ENCODE measurements around the gene GPER1. TPM values are rescaled to one million over a fixed set of nuclear protein-coding genes. Genes with fewer than 3 reads are reported as not detected.
"Not testable (repeated sequence)": the region's sequence is repeated elsewhere in the genome, so short reads cannot be mapped to it uniquely, and the experiment has no call there.

GPER1 gene
- total RNA-seq, 2 donors from 2014 or later, result 0.24 to 1.1 TPM

DNA sequence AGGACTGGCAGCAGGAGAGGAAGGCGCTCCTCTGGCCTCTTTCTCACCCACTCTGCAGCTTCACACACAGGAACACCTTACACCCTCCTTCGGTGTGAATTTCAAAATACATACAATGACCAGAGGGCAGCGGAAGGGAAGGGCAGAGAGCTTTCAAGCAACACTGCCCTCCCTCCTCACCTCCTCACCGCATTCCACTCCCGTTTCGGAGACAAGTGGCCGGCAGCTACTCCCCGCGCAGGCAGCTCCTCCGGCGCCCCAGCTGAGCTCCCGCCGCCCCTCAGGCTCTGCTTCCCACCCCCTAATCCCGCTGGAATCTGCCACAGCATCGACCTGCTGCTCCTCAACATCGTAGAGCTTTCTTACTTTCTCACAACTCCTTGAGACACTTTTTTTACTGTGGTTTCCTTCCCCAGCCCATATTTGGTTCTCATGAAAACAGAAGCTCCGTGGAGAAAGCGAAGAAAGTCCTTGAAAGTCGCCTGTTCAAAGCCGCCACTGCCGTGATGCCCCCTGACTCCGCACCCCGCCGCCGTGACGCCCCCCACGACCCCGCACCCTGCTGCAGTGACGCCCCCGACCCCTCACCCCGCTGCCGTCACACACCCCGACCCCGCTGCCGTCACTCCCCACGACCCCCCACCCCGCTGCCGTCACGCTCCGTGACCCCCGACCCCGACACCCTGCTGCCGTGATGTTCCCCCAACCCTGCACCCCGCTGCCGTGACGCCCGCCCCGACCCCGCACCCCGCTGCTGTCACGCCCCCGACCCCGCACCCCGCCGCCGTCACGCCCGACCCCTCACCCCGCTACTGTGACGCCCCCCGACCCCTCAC is 14.6 kb upstream of the GPER1 start:
- H3K4me3 Mint-ChIP-seq, result no peak overlapping the region
- no peak for ATAC-seq (replicated peaks)

DNA sequence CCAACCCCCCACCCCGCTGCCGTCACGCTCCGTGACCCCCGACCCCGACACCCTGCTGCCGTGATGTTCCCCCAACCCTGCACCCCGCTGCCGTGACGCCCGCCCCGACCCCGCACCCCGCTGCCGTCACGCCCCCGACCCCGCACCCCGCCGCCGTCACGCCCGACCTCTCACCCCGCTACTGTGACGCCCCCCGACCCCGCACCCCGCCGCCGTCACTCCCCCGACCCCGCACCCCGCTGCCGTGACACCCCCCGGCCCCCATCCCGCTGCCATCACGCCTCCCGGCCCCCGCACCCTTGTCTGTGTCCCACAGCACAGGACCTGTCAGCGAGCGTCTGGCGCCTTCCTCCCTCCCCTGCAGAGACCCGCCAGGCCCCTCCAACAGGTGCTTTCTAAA is 13.9 kb upstream of the GPER1 start:
- H3K36me3 Mint-ChIP-seq (ENCODE audit: low read depth); H3K27ac Mint-ChIP-seq; H3K4me1 Mint-ChIP-seq; ATAC-seq (replicated peaks); H3K4me3 Mint-ChIP-seq; H3K27me3 Mint-ChIP-seq; H3K9me3 Mint-ChIP-seq: not testable (repeated sequence)

More for the DNA sequence above, 14.6 kb upstream of the GPER1 start:
- no peaks in the 10 kb centered on the region for H3K36me3 Mint-ChIP-seq (ENCODE audit: low read depth)
- H3K27ac Mint-ChIP-seq, result no peak overlapping the region
- no peaks in the 10 kb centered on the region for H3K4me1 Mint-ChIP-seq
- no peaks in the 10 kb centered on the region for H3K27me3 Mint-ChIP-seq
- no peaks in the 10 kb centered on the region for H3K9me3 Mint-ChIP-seq

GRCh38 chr7:1074593-1075431 is 13.1 kb upstream of the GPER1 start:
- Mint-ChIP-seq H3K9me3 (no peaks in the 10 kb centered on the region), H3K27me3 (no peaks in the 10 kb centered on the region), H3K4me1 (no peaks in the 10 kb centered on the region), H3K36me3 (ENCODE audit: low read depth) (no peaks in the 10 kb centered on the region), H3K4me3 (no peak overlapping the region), H3K27ac (no peak overlapping the region)
- no peak for ATAC-seq (replicated peaks)

- Mint-ChIP-seq H3K9me3 (no peaks in the 10 kb centered on the region), H3K27ac (no peak overlapping the region)
- no peak for ATAC-seq (replicated peaks)
These were observed 11.5 kb upstream of the GPER1 start for GRCh38 chr7:1076184-1077072.

DNA sequence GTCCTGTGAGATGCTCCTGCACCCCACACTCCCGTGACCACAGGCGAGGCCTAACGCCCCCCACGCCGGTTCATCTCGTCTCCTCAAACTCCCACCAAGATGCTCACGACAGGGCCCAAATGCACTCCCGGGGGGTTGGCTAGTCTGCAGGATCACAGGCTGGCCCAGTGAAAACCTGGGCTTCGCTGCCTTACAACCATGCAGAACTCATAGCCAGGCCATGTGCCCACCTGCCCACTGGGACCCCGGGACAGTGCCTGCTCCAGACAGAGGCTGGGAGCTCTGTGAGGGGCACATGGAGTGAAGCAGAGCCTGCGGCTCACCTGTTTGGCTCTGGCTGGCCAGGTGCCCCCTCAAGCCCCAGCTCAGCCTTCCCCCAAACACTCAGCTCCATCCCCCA is 9.4 kb upstream of the GPER1 start:
- no peaks in the 10 kb centered on the region for H3K27me3 Mint-ChIP-seq
- H3K36me3 Mint-ChIP-seq (ENCODE audit: low read depth), result no peaks in the 10 kb centered on the region
- no peak for ATAC-seq (replicated peaks)
- no peak overlapping the region for H3K27ac Mint-ChIP-seq
- no peaks in the 10 kb centered on the region for H3K9me3 Mint-ChIP-seq
- no peak overlapping the region for H3K4me3 Mint-ChIP-seq
- H3K4me1 Mint-ChIP-seq, result no peaks in the 10 kb centered on the region

More at GRCh38 chr7:1076184-1077072, 11.5 kb upstream of the GPER1 start:
- no peaks in the 10 kb centered on the region for H3K4me1 Mint-ChIP-seq
- H3K4me3 Mint-ChIP-seq, result no peak overlapping the region
- H3K36me3 Mint-ChIP-seq (ENCODE audit: low read depth), result no peaks in the 10 kb centered on the region
- no peaks in the 10 kb centered on the region for H3K27me3 Mint-ChIP-seq

DNA sequence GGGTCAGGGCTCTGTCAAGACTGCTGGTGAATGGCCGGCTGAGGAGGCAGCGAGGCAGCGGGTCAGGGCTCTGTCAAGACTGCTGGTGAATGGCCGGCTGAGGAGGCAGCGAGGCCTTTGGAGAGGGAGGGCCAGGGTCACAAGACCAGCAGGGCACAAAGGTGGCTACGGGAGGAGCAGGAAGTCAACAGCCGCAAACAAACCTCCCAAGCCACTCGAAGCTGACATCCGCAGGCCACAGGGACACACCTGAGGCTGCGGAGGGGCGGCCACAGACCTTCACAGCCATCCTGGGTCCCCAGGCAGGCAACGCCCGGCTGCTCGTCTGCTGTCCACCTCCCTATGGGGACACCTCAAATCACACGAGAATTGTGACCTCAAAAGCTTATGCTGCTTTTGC is 8.9 kb upstream of the GPER1 start:
- Mint-ChIP-seq H3K27ac (no peak overlapping the region), H3K4me3 (no peak overlapping the region), H3K27me3 (no peaks in the 10 kb centered on the region), H3K9me3 (no peaks in the 10 kb centered on the region), H3K4me1 (no peaks in the 10 kb centered on the region), H3K36me3 (ENCODE audit: low read depth) (no peaks in the 10 kb centered on the region)
- ATAC-seq (replicated peaks), result no peak

DNA sequence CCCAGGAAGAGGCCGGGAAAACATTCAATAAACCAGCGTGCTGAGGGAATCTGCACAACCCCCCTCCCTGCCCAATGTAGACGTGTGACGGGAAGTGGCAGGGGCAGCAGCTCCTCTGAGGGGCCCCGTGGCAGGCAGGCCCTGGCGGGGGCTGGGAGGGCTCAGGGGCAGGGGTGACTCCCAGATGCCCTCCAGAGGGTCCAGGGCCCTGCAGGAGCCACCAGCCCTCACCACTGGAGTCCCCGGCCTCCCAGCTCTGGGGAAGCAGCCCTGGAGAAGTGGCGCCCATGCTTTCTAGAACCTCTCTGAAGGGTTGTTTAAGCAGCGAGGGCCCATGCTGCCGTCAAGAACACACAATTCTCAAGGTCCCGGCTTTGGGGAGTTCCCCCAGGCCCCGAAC is 8.4 kb upstream of the GPER1 start:
- Mint-ChIP-seq H3K36me3 (ENCODE audit: low read depth) (no peaks in the 10 kb centered on the region), H3K27me3 (no peaks in the 10 kb centered on the region), H3K9me3 (no peaks in the 10 kb centered on the region), H3K4me3 (no peak overlapping the region), H3K27ac (no peak overlapping the region), H3K4me1 (no peaks in the 10 kb centered on the region)
- ATAC-seq (replicated peaks), result no peak

- ATAC-seq (replicated peaks), result no peak
- H3K27ac Mint-ChIP-seq, result no peak overlapping the region
- no peaks in the 10 kb centered on the region for H3K36me3 Mint-ChIP-seq (ENCODE audit: low read depth)
- no peaks in the 10 kb centered on the region for H3K4me1 Mint-ChIP-seq
- H3K9me3 Mint-ChIP-seq, result no peaks in the 10 kb centered on the region
- H3K27me3 Mint-ChIP-seq, result no peaks in the 10 kb centered on the region
- no peak overlapping the region for H3K4me3 Mint-ChIP-seq
These were observed 7.5 kb upstream of the GPER1 start for GRCh38 chr7:1080252-1080920.

DNA sequence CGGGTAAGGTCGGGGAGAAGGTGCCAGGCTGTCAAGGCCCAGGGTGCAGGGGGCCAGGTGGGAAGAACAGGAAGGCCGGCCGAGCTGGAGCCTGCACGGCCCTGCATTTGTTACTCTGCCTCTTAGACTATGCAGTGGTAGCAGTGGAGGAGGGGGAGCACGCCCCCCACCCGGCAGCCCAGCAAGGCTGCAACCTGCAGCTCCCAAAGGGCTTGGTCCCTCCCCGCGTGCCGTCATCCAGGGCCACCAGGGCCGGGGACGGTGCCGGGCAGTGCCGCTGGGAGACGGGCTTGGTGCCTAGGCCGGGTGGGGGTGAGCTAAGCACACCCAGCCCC is 7.0 kb upstream of the GPER1 start:
- Mint-ChIP-seq H3K36me3 (ENCODE audit: low read depth) (no peaks in the 10 kb centered on the region), H3K4me3 (no peak overlapping the region), H3K27me3 (no peaks in the 10 kb centered on the region), H3K4me1 (no peaks in the 10 kb centered on the region), H3K9me3 (no peaks in the 10 kb centered on the region), H3K27ac (no peak overlapping the region)
- no peak for ATAC-seq (replicated peaks)

DNA sequence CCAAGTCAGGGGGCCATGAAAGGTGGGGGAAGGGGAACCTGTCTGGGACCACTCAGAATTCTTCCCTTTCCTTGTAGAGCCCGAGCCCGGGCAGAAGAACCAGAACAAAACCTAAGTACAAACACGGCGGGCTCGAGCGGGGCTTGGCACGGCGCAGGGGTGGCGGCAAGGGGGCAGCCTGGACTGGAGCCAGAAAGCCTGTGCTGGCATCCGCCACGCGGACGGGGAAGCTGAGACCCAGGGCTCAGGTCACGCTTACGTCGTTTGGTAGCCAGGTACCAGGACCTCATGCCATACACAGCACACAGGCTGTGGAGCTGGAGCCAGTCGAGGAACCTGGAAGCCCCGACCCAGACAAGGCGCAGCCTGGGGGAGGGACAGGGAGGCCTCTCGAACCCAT is 6.6 kb upstream of the GPER1 start:
- no peak overlapping the region for H3K27ac Mint-ChIP-seq
- no peak for ATAC-seq (replicated peaks)
- H3K9me3 Mint-ChIP-seq, result no peaks in the 10 kb centered on the region
- H3K4me1 Mint-ChIP-seq, result no peaks in the 10 kb centered on the region
- H3K4me3 Mint-ChIP-seq, result no peak overlapping the region
- no peaks in the 10 kb centered on the region for H3K36me3 Mint-ChIP-seq (ENCODE audit: low read depth)
- no peaks in the 10 kb centered on the region for H3K27me3 Mint-ChIP-seq

GRCh38 chr7:1081931-1082401 is 5.9 kb upstream of the GPER1 start:
- no peaks in the 10 kb centered on the region for H3K27me3 Mint-ChIP-seq
- H3K36me3 Mint-ChIP-seq (ENCODE audit: low read depth), result no peaks in the 10 kb centered on the region
- no peak overlapping the region for H3K27ac Mint-ChIP-seq
- no peaks in the 10 kb centered on the region for H3K4me1 Mint-ChIP-seq
- no peaks in the 10 kb centered on the region for H3K9me3 Mint-ChIP-seq
- ATAC-seq (replicated peaks), result no peak
- H3K4me3 Mint-ChIP-seq, result no peak overlapping the region

GRCh38 chr7:1083729-1084657 is 3.9 kb upstream of the GPER1 start:
- no peak overlapping the region for H3K4me3 Mint-ChIP-seq
- H3K27ac Mint-ChIP-seq, result no peak overlapping the region
- H3K4me1 Mint-ChIP-seq, result no peaks in the 10 kb centered on the region
- no peak for ATAC-seq (replicated peaks)
- H3K36me3 Mint-ChIP-seq (ENCODE audit: low read depth), result no peaks in the 10 kb centered on the region
- H3K27me3 Mint-ChIP-seq, result no peaks in the 10 kb centered on the region
- no peaks in the 10 kb centered on the region for H3K9me3 Mint-ChIP-seq

DNA sequence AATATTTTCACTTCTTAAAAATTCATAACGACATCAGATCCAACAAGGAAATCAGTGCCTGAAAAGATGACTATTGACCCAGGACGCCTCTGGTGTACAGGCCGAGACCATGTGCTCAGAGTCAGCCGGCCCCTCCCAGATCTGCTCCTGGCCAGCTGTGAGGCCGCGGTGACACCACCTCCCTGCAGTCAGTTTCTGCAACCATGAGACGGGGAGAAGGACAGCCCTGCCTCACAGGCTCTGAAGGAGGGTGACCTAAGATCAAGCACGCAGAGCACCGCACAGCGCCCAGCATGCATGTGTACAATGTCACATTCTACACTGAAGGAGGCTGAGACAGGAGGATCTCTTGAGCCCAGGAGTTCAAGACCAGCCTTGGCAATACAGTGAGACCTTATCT is 2.6 kb upstream of the GPER1 start:
- no peak for ATAC-seq (replicated peaks)
- Mint-ChIP-seq H3K36me3 (ENCODE audit: low read depth) (no peaks in the 10 kb centered on the region), H3K4me1 (no peaks in the 10 kb centered on the region), H3K9me3 (no peaks in the 10 kb centered on the region), H3K27me3 (no peaks in the 10 kb centered on the region), H3K27ac (no peak overlapping the region), H3K4me3 (no peak overlapping the region)
